Activated naive CD4-positive, alpha-beta T cell treated with Interleukin-2 at 50 U/mL for 16 hours (primary cell): ENCODE results near the gene ALKBH5.

ENCODE experiments used
- DNase-seq: peaks from one replicate; pipeline ENCODE4 v3.0.0-alpha.2; 2020

The ALKBH5 gene

GRCh38 chr17:18183334-18184142, at the start of gene ALKBH5:
ALKBH5 (plus strand) TSS chr17:18183828; CDS start chr17:18184244, 416 bp downstream.
- peak; percentile 96 for DNase-seq

- DNase-seq, result no peak
Measured at GRCh38 chr17:18136357-18136756, 47.3 kb upstream of the ALKBH5 start.

GRCh38 chr17:18138065-18138749, 45.4 kb upstream of the ALKBH5 start:
- no peak for DNase-seq

GRCh38 chr17:18139092-18139491, 44.5 kb upstream of the ALKBH5 start:
- no peak for DNase-seq

GRCh38 chr17:18139498-18139897, 44.1 kb upstream of the ALKBH5 start:
- DNase-seq, result no peak

GRCh38 chr17:18139949-18140348, 43.7 kb upstream of the ALKBH5 start:
- DNase-seq, result no peak

GRCh38 chr17:18140648-18141047, 43.0 kb upstream of the ALKBH5 start:
- DNase-seq, result no peak

GRCh38 chr17:18141210-18141803, 42.3 kb upstream of the ALKBH5 start:
- DNase-seq, result peak; percentile 24

- DNase-seq, result no peak
Measured at GRCh38 chr17:18142417-18142816, 41.2 kb upstream of the ALKBH5 start.

- no peak for DNase-seq
Measured at GRCh38 chr17:18143044-18143936, 40.3 kb upstream of the ALKBH5 start.

- no peak for DNase-seq
Measured at GRCh38 chr17:18144261-18144660, 39.4 kb upstream of the ALKBH5 start.

- DNase-seq, result no peak
Measured at GRCh38 chr17:18144855-18145254, 38.8 kb upstream of the ALKBH5 start.

GRCh38 chr17:18145811-18146210, 37.8 kb upstream of the ALKBH5 start:
- no peak for DNase-seq

GRCh38 chr17:18146259-18146658, 37.4 kb upstream of the ALKBH5 start:
- no peak for DNase-seq

- no peak for DNase-seq
Measured at GRCh38 chr17:18146980-18147379, 36.6 kb upstream of the ALKBH5 start.

- no peak for DNase-seq
Measured at GRCh38 chr17:18148586-18148985, 35.0 kb upstream of the ALKBH5 start.

- no peak for DNase-seq
Measured at GRCh38 chr17:18151290-18151689, 32.3 kb upstream of the ALKBH5 start.

GRCh38 chr17:18155179-18155578, 28.4 kb upstream of the ALKBH5 start:
- no peak for DNase-seq

- no peak for DNase-seq
Measured at GRCh38 chr17:18156171-18156975, 27.3 kb upstream of the ALKBH5 start.

GRCh38 chr17:18156976-18157280, 26.7 kb upstream of the ALKBH5 start:
- DNase-seq, result no peak

- no peak for DNase-seq
Measured at GRCh38 chr17:18157354-18157985, 26.2 kb upstream of the ALKBH5 start.
